GM23338 (cell line): ENCODE measurements around the gene MATN1. TPM values are rescaled to one million over a fixed set of nuclear protein-coding genes. Genes with fewer than 3 reads are reported as not detected.

Experiments used
- ATAC-seq: fragments of 200-7000 bp; cut with Tn5 transposase; 3 replicates; pipeline ENCODE4 v1.9.1; 2020
- DNase-seq: peaks from one replicate; pipeline ENCODE4 v3.0.0-alpha.2; 2015; ENCODE audit warnings: low spot score
- H2AFZ ChIP-seq: fragments of 200-600 bp; sonication (generic); 2 replicates; pipeline ENCODE4 v1.8.0; 2016; ENCODE audit warnings: antibody characterized with exemption, mild to moderate bottlenecking, moderate library complexity
- H3F3A ChIP-seq: fragments of 200-600 bp; sonication (generic); replicated peaks from 2 replicates; pipeline ENCODE4 v1.8.0; 2017; ENCODE audit warnings: antibody characterized with exemption, mixed run types, low read depth
- H3K27ac ChIP-seq: fragments of 200-600 bp; sonication (generic); 2 replicates; pipeline ENCODE4 v1.6.1; 2016; ENCODE audit warnings: low read depth
- H3K27me3 ChIP-seq: fragments of 200-600 bp; sonication (generic); 2 replicates; pipeline ENCODE4 v1.8.0; 2016; ENCODE audit warnings: mild to moderate bottlenecking, mixed run types, moderate library complexity; ENCODE audit not compliant: insufficient read depth
- H3K36me3 ChIP-seq: fragments of 200-600 bp; sonication (generic); 2 replicates; pipeline ENCODE4 v1.8.0; 2016; ENCODE audit warnings: mild to moderate bottlenecking; ENCODE audit not compliant: insufficient read depth
- H3K4me1 ChIP-seq: fragments of 200-600 bp; sonication (generic); 2 replicates; pipeline ENCODE4 v1.8.0; 2016; ENCODE audit warnings: mild to moderate bottlenecking, moderate library complexity; ENCODE audit not compliant: insufficient read depth
- H3K4me2 ChIP-seq: fragments of 200-600 bp; sonication (generic); 2 replicates; pipeline ENCODE4 v1.7.1; 2017; ENCODE audit warnings: mixed run types
- H3K4me3 ChIP-seq: fragments of 200-600 bp; sonication (generic); 2 replicates; pipeline ENCODE4 v1.6.1; 2016; ENCODE audit warnings: mixed run types
- H3K79me2 ChIP-seq: fragments of 200-600 bp; sonication (generic); replicated peaks from 2 replicates; pipeline ENCODE4 v1.8.0; 2017; ENCODE audit warnings: mild to moderate bottlenecking; ENCODE audit not compliant: insufficient read depth
- H3K9me2 ChIP-seq: fragments of 200-600 bp; sonication (generic); 2 replicates; pipeline ENCODE4 v1.8.0; 2017; ENCODE audit not compliant: insufficient read depth
- H4K20me1 ChIP-seq: fragments of 200-600 bp; sonication (generic); replicated peaks from 2 replicates; pipeline ENCODE4 v1.8.0; 2017; ENCODE audit warnings: mild to moderate bottlenecking; ENCODE audit not compliant: insufficient read depth
- H3K27ac Mint-ChIP-seq: 2 replicates; pipeline ENCODE4 v1.8.0; 2020; ENCODE audit warnings: inconsistent platforms, mild to moderate bottlenecking, moderate library complexity, mixed read lengths
- H3K27me3 Mint-ChIP-seq: 3 replicates; pipeline ENCODE4 v1.8.0; 2022; ENCODE audit warnings: low read depth, mild to moderate bottlenecking, moderate library complexity, mixed read lengths, inconsistent platforms; ENCODE audit not compliant: insufficient read depth, poor library complexity
- H3K36me3 Mint-ChIP-seq: 3 replicates; pipeline ENCODE4 v1.8.0; 2021; ENCODE audit warnings: low read depth, mild to moderate bottlenecking, inconsistent platforms, moderate library complexity, mixed read lengths
- H3K4me1 Mint-ChIP-seq: 3 replicates; pipeline ENCODE4 v1.8.0; 2020; ENCODE audit warnings: mild to moderate bottlenecking, inconsistent platforms, mixed read lengths
- H3K4me3 Mint-ChIP-seq: 3 replicates; pipeline ENCODE4 v1.8.0; 2021; ENCODE audit warnings: moderate library complexity, mild to moderate bottlenecking, inconsistent platforms, mixed read lengths
- H3K9me3 Mint-ChIP-seq: 3 replicates; pipeline ENCODE4 v1.8.0; 2020; ENCODE audit warnings: moderate library complexity, mild to moderate bottlenecking, inconsistent platforms, mixed read lengths
- CREB1 ChIP-seq: fragments of 250-450 bp; sonication (Bioruptor Pico); IDR thresholded peaks from 2 replicates; pipeline ENCODE4 v1.5.0; 2020; ENCODE audit warnings: low read depth, mild to moderate bottlenecking, moderate library complexity
- ETS1 ChIP-seq: IDR thresholded peaks from 2 replicates; pipeline ENCODE4 v1.6.1; 2016; ENCODE audit warnings: antibody characterized with exemption
- EZH2 ChIP-seq: fragments of 200-600 bp; sonication (generic); IDR thresholded peaks from one replicate; pipeline ENCODE4 v1.8.0; 2017; ENCODE audit warnings: antibody characterized with exemption, mild to moderate bottlenecking, low read depth; ENCODE audit not compliant: unreplicated experiment
- EZH2phosphoT487 ChIP-seq: fragments of 200-600 bp; sonication (generic); IDR thresholded peaks from one replicate; pipeline ENCODE4 v1.8.1; 2018; ENCODE audit warnings: antibody characterized with exemption; ENCODE audit not compliant: unreplicated experiment
- JUNB ChIP-seq: IDR thresholded peaks from one replicate; pipeline ENCODE4 v1.6.1; 2016; ENCODE audit warnings: antibody characterized with exemption; ENCODE audit not compliant: unreplicated experiment
- NANOG ChIP-seq: IDR thresholded peaks from 2 replicates; pipeline ENCODE4 v1.6.1; 2016; ENCODE audit warnings: antibody characterized with exemption, borderline replicate concordance
- POLR2AphosphoS5 ChIP-seq: IDR thresholded peaks from 2 replicates; pipeline ENCODE4 v1.6.1; 2016; ENCODE audit warnings: antibody characterized with exemption, low read depth
- REST ChIP-seq: IDR thresholded peaks from one replicate; pipeline ENCODE4 v1.6.1; 2018; ENCODE audit warnings: antibody characterized with exemption; ENCODE audit not compliant: unreplicated experiment
- STAT1 ChIP-seq: IDR thresholded peaks from one replicate; pipeline ENCODE4 v1.6.1; 2016; ENCODE audit warnings: antibody characterized with exemption; ENCODE audit not compliant: unreplicated experiment
- ZNF114 ChIP-seq: fragments of 250-450 bp; sonication (Bioruptor Pico); IDR thresholded peaks from 2 replicates; pipeline ENCODE4 v1.5.0; 2020; ENCODE audit warnings: mild to moderate bottlenecking, moderate library complexity
- polyA plus RNA-seq: library from polyadenylated mRNA; unstranded; fragments of >200 nt; fragmentation: Nextera tagmentation; extraction: Ambion mirVana; gene quantifications from 2 replicates; pipeline ENCODE4 v1.2.1, GENCODE V29; 2016
- total RNA-seq: library from RNA; depleted of rRNA; stranded (reverse); fragments of >200 nt; shearing (Covaris generic); gene quantifications from 2 replicates; pipeline ENCODE4 v1.2.3, GENCODE V29; 2014
- TF ChIP-seq, protein P1 (sequence below): fragments of 250-450 bp; sonication (Bioruptor Pico); IDR thresholded peaks from 2 replicates; pipeline ENCODE4 v1.5.0; 2020; ENCODE audit warnings: mild to moderate bottlenecking, moderate library complexity
- TF ChIP-seq, protein P2 (sequence below), 2 experiments: fragments of 200-600 bp in 1 of 2; sonication (generic) in 1 of 2; conservative IDR thresholded peaks; 2 replicates each; pipeline versions ENCODE4 v1.5.1 to v1.6.1; 2016 to 2017; ENCODE audit warnings: antibody characterized with exemption in 2 of 2, low read depth in 2 of 2, mild to moderate bottlenecking in 2 of 2, moderate library complexity in 1 of 2

MATN1 gene
- total and polyA plus RNA-seq, 2 experiments from 2014 or later: 0.08 to 0.31 TPM

DNA sequence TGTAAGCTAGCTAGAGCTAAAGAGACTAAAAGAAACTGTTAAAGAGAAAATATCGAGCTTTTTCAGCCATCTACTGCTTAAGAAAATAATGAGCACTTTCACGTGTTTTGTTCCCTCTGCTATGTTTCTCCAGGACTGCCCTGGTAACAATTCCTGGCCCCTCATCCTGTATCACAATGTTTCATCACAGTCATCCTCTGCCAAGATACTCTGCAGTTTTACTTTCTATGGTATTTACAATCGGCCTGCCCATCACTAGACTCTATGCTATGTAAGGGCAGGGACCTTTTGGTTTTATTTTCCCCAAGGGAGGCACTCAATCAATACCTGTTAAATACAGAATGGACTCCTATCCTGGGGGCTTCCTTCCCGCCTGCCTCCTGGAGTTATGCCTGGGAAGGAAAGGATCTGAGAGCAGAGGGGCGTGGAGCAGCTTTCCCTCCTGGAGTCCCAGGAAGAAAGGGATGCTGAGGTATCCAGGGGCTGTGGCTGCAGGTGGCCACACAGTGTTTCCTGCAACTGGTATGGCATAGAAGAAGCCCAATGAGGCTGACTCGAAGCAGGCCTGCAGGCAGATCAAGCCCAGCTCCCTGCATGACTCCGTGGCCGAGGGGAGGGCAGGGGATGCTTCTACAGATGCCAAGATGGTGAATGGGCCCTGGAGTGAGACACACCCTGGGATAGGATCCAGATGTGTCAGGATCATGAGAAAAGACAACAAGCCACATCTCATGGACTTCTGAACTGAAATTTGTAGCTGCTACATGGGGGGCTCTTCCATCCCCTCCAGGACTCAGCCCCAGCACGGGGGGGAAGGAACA, 52.9 kb downstream of the MATN1 start:
- no peaks in the 10 kb centered on the region for H3K36me3 ChIP-seq
- H3K27ac ChIP-seq: no peak overlapping the region
- TF ChIP-seq, protein P1, sequence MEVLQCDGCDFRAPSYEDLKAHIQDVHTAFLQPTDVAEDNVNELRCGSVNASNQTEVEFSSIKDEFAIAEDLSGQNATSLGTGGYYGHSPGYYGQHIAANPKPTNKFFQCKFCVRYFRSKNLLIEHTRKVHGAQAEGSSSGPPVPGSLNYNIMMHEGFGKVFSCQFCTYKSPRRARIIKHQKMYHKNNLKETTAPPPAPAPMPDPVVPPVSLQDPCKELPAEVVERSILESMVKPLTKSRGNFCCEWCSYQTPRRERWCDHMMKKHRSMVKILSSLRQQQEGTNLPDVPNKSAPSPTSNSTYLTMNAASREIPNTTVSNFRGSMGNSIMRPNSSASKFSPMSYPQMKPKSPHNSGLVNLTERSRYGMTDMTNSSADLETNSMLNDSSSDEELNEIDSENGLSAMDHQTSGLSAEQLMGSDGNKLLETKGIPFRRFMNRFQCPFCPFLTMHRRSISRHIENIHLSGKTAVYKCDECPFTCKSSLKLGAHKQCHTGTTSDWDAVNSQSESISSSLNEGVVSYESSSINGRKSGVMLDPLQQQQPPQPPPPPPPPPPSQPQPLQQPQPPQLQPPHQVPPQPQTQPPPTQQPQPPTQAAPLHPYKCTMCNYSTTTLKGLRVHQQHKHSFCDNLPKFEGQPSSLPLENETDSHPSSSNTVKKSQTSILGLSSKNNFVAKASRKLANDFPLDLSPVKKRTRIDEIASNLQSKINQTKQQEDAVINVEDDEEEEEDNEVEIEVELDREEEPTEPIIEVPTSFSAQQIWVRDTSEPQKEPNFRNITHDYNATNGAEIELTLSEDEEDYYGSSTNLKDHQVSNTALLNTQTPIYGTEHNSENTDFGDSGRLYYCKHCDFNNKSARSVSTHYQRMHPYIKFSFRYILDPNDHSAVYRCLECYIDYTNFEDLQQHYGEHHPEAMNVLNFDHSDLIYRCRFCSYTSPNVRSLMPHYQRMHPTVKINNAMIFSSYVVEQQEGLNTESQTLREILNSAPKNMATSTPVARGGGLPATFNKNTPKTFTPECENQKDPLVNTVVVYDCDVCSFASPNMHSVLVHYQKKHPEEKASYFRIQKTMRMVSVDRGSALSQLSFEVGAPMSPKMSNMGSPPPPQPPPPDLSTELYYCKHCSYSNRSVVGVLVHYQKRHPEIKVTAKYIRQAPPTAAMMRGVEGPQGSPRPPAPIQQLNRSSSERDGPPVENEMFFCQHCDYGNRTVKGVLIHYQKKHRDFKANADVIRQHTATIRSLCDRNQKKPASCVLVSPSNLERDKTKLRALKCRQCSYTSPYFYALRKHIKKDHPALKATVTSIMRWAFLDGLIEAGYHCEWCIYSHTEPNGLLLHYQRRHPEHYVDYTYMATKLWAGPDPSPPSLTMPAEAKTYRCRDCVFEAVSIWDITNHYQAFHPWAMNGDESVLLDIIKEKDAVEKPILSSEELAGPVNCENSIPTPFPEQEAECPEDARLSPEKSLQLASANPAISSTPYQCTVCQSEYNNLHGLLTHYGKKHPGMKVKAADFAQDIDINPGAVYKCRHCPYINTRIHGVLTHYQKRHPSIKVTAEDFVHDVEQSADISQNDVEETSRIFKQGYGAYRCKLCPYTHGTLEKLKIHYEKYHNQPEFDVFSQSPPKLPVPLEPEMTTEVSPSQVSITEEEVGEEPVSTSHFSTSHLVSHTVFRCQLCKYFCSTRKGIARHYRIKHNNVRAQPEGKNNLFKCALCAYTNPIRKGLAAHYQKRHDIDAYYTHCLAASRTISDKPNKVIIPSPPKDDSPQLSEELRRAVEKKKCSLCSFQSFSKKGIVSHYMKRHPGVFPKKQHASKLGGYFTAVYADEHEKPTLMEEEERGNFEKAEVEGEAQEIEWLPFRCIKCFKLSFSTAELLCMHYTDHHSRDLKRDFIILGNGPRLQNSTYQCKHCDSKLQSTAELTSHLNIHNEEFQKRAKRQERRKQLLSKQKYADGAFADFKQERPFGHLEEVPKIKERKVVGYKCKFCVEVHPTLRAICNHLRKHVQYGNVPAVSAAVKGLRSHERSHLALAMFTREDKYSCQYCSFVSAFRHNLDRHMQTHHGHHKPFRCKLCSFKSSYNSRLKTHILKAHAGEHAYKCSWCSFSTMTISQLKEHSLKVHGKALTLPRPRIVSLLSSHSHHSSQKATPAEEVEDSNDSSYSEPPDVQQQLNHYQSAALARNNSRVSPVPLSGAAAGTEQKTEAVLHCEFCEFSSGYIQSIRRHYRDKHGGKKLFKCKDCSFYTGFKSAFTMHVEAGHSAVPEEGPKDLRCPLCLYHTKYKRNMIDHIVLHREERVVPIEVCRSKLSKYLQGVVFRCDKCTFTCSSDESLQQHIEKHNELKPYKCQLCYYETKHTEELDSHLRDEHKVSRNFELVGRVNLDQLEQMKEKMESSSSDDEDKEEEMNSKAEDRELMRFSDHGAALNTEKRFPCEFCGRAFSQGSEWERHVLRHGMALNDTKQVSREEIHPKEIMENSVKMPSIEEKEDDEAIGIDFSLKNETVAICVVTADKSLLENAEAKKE: no peak
- TF ChIP-seq, protein P2, sequence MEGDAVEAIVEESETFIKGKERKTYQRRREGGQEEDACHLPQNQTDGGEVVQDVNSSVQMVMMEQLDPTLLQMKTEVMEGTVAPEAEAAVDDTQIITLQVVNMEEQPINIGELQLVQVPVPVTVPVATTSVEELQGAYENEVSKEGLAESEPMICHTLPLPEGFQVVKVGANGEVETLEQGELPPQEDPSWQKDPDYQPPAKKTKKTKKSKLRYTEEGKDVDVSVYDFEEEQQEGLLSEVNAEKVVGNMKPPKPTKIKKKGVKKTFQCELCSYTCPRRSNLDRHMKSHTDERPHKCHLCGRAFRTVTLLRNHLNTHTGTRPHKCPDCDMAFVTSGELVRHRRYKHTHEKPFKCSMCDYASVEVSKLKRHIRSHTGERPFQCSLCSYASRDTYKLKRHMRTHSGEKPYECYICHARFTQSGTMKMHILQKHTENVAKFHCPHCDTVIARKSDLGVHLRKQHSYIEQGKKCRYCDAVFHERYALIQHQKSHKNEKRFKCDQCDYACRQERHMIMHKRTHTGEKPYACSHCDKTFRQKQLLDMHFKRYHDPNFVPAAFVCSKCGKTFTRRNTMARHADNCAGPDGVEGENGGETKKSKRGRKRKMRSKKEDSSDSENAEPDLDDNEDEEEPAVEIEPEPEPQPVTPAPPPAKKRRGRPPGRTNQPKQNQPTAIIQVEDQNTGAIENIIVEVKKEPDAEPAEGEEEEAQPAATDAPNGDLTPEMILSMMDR (conservative IDR thresholded peaks at IDR 0.05; ENCODE audit: low read depth in 2 of 2): no peak
- no peak for TF ChIP-seq CREB1 (CRISPR knock-in tag)
- TF ChIP-seq JUNB: no peak
- no peak for TF ChIP-seq STAT1
- TF ChIP-seq EZH2: no peak
- TF ChIP-seq NANOG: no peak
- TF ChIP-seq ZNF114: no peak
- TF ChIP-seq ETS1: no peak
- no peak for TF ChIP-seq POLR2AphosphoS5
- TF ChIP-seq EZH2phosphoT487: no peak
- no peak for TF ChIP-seq REST
- H3K36me3 Mint-ChIP-seq: no peaks in the 10 kb centered on the region; the same call in 2 of the 3 replicates
- H3K79me2 ChIP-seq: no peaks in the 10 kb centered on the region
- H3F3A ChIP-seq: no peaks in the 10 kb centered on the region
- H3K9me2 ChIP-seq: no peaks in the 10 kb centered on the region
- no peak overlapping the region for H3K27ac Mint-ChIP-seq
- no peak for ATAC-seq
- H3K4me1 Mint-ChIP-seq: peaks cover 9% of the 10 kb centered on the region; the same call in 2 of the 3 replicates
- no peak overlapping the region for H2AFZ ChIP-seq
- H3K4me1 ChIP-seq: no peaks in the 10 kb centered on the region
- H3K9me3 Mint-ChIP-seq: peaks cover 16% of the 10 kb centered on the region
- H3K27me3 ChIP-seq: no peaks in the 10 kb centered on the region
- H3K4me3 ChIP-seq: no peak overlapping the region
- H4K20me1 ChIP-seq: no peaks in the 10 kb centered on the region
- H3K4me2 ChIP-seq: no peak overlapping the region
- no peak overlapping the region for H3K4me3 Mint-ChIP-seq
- no peak for DNase-seq
- H3K27me3 Mint-ChIP-seq: peaks cover 5% of the 10 kb centered on the region
